Endothelial cell of hepatic sinusoid (primary cell): ENCODE data around the gene DFFA.

Experiments
- in situ Hi-C: cut with HindIII; loops from 2 replicates; pipeline ENCODE4 v1.10.0; 2017; ENCODE audit warnings: low sequenced_read_pairs

DFFA gene

DNA sequence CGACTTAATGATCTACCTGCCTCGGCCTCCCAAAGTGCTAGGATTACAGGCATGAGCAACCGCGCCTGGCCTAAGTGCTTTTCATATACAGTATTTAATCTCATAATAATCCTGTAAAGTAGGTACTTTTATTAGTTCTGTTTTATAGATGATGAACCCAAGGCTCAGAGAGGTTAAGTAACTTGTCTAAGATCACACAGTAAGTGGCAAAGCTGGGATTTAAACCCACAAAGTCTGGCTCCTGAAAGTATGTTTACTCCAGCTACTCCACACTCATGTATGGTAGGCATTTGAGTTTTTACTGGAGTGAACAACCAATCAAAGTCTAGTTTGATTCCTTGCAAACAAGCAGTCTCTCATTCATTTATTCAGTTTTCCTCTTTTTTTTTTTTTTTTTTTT, 2.3 kb downstream of the DFFA start:
- in situ Hi-C loops, result loop anchor here (10.0 kb wide), 1 partner anchor 65 kb away; no protein-coding TSS in a partner anchor

DNA sequence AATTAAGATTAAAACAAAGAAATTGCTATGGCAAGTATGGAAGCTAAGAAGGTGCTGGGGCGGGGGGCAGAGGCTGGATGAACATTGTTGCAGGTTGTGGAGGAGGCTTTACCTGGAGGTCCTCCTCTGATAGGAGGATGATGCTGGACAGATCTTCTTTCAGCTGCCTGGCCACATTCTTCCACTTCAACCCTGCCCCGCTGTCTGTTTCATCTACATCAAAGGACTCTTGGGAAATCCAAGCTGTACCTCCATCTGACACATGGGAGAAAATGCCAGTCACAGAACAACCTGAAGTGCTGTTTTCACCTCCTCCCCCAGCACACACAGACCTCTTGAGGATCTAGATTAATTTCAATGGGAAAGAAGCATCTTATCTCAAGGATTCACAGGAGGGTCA, 5.3 kb downstream of the DFFA start:
- in situ Hi-C loops, result no loop called here

DNA sequence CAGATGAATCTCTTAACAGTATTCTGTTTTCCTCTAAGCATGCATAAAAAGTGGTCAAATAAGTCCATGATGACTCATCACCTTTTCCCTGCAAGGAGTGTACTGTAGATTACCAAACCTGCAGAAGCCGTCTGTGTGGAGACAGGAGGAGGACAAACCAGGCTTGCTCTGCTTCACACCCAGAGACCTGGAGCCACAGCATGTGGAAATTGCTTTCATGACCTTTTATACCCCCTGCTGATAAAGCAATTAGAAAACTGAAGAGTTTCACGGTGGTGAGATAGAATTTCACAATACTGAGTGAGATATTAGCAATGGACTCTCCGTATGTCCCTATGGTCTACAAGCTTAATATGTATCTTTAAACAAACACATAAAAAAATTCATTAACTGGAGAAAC, 13.1 kb downstream of the DFFA start:
- in situ Hi-C loops, result loop anchor here (5.0 kb wide), 2 partner anchors 42 to 92 kb away; no protein-coding TSS in a partner anchor

DNA sequence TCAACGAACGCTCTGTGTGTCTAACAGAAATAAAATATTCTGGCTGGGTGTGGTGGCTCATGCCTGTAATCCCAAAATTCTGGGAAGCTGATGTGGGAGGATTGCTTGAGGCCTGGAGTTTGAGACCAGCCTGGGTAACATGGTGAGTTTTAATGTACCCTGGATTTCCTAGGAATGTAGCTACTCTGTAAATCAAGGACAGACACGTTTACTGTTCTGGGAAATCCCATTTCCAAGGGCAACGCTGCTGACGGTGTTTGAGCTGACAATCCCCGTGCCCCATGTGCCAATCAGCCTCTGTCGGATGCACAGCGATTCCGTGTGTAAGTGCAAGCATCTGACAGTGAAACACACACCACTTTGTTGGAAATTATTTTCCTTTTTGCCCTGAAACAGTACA, 14.5 kb downstream of the DFFA start:
- in situ Hi-C loops, result loop anchor here (5.0 kb wide), 2 partner anchors 41 to 91 kb away; no protein-coding TSS in a partner anchor

DNA sequence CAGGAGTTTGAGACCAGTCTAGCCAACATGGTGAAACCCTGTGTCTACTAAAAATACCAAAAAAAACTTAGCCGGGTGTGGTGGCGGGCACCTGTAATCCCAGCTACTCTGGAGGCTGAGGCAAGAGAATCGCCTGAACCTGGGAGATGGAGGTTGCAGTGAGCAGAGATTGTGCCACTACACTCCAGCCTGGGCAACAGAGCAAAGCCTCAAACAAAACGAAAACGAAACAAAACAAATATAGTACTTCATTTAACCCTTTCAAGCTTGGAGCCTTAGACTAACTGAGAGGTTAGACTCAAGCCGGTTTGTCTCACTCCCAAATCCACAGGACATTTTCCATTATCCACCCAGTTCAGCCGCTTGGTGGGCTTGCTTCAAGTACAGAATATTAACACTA, 14.9 kb downstream of the DFFA start:
- in situ Hi-C loops, result loop anchor here (5.0 kb wide), 2 partner anchors 40 to 90 kb away; no protein-coding TSS in a partner anchor

DNA sequence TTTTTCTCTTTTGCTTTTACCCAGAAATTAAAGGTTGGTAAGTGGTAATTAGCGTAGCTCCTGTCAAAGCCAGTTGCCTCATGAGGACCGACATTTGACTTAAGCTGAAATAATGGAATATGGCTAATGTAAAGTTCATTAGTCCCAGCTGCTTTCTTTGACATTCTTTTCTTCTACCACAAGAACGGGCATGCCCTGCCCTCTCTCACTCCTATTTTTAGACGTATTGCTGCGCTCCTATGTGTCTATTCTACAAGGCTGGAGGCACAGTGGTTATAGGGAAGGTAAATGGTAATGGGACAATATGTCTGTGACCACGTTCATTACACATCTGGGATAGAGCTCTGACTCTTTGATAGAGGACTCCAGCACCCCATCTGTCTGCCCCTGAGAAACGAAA, 15.7 kb downstream of the DFFA start:
- in situ Hi-C loops, result loop anchor here (5.0 kb wide), 2 partner anchors 39 to 89 kb away; no protein-coding TSS in a partner anchor

DNA sequence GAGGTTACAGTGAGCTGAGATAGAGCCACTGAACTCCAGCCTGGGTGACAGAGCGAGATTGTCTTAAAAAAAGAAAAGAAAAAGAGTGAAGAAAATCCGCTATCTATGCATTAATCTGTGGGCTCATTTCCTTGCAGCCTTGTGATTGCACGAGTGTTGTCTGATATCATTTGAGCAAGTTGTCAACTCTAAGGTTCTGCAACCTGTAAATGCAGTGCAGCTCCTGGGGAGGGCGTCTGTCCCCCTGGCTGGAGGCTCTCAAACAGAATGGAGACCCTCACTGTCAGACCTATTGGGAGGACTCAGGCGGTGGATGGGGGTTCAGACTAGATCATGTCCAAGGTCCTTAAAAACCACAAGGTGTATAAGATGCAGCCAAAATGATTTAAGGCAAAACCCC, 16.3 kb downstream of the DFFA start:
- in situ Hi-C loops, result loop anchor here (5.0 kb wide), 2 partner anchors 39 to 89 kb away; no protein-coding TSS in a partner anchor

DNA sequence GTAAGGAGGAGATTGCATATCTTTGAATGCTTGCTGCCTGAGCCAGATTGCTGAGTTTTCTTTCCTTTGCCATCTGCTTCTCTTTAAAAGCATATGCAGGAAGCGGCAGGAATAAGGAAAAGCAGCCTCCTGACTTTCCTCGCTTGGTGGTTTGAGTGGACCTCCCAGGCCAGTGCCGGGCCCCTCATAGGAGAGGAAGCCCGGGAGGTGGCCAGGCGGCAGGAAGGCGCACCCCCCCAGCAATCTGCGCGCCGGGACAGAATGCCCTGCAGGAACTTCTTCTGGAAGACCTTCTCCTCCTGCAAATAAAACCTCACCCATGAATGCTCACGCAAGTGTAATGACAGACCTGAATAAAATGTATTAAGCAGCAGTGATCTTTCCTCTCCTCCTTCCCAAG, 21.0 kb downstream of the DFFA start:
- in situ Hi-C loops, result no loop called here

DNA sequence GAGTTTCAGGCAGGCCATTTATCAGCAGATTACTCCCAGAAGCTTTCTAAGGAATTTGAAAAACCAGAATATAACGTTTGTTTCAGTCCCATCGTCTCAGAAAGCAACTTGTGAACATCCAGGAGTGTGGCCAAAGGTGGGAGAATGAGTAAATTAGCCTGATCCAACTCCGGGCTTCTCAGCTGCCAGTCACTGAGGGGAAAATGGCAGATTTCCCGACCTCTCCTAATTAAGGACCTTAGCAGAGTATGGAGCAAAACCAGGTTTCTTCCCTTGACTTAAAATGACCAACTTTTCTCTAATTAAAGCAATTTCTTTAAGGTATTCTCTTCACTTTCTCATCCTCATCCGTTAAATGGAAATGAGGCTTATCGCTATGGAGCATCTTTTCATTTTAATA, 21.5 kb downstream of the DFFA start:
- in situ Hi-C loops, result no loop called here

DNA sequence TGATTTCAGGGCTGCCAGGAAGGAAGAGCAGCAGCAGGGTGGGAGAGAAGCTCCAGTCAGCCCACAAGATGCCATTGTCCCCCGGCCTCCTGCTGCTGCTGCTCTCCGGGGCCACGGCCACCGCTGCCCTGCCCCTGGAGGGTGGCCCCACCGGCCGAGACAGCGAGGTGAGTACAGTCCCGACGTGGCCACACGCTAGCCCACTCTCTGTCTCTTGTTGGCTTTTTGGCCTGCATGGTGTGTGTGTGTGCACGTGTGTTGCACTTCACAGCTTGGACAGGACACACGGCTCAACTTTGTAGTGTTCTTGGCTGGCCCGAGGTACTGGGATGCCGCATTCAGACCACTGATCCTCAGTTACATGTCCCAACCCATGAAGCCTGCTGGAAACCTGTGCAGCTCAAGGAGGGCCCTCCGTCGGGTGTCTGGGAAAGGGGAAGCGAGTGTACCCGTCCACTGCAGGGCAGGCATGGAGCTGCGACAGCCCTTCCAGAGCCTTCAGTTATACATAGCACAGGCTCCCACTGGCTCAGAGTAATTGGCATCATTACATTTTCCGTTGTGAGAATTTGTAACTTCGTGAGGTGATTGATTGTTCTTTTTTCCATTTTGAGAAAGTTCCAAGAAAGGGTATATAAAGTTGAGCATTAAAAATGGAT, 22.0 kb downstream of the DFFA start:
- in situ Hi-C loops, result no loop called here

DNA sequence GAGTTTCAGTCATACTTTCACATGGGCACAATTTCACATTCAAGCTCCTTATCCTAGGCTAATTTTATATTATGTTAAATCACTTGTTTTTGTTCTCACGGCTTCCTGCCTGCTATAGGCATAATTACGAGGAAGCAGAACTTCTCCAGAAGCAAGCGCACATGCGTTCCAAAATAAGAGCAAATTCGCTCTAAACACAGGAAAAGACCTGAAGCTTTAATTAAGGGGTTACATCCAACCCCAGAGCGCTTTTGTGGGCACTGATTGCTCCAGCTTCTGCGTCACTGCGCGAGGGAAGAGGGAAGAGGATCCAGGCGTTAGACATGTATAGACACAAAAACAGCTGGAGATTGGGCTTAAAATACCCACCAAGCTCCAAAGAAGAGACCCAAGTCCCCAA, 22.6 kb downstream of the DFFA start, which contains the start of gene CORT:
Gene CORT, plus strand, starts transcription at position 281 of the 400 bp plus-strand sequence. CDS start 193 bp downstream, outside the sequence.
- in situ Hi-C loops, result no loop called here

DNA sequence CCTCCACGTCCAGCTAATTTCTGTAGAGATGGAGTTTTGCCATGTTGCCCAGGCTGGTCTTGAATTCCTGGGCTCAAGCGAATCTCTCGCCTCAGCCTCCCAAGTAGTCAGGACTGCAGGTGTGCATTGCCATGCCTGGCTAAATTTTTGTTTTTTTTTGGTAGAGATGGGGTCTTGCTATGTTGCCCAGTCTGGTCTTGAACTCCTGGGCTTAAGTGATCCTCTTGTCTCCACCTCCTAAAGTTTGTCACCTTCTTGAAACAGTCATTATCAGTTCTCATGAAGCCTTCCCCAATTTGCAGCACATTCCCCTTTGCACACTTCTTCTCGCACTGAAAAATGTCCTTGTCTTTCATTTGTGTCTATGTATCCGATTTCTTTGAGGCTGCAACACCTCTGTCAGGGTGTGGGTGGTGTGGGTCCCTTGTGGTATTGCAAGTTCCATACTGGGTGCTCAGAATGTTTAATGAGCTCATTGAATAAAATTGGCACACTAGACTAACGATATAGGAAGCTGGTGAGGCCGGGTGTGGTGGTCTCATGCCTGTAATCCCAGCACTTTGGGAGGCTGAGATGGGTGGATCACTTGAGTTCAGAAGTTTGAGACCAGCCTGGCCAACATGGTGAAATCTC, 25.4 kb downstream of the DFFA start:
- in situ Hi-C loops, result no loop called here

DNA sequence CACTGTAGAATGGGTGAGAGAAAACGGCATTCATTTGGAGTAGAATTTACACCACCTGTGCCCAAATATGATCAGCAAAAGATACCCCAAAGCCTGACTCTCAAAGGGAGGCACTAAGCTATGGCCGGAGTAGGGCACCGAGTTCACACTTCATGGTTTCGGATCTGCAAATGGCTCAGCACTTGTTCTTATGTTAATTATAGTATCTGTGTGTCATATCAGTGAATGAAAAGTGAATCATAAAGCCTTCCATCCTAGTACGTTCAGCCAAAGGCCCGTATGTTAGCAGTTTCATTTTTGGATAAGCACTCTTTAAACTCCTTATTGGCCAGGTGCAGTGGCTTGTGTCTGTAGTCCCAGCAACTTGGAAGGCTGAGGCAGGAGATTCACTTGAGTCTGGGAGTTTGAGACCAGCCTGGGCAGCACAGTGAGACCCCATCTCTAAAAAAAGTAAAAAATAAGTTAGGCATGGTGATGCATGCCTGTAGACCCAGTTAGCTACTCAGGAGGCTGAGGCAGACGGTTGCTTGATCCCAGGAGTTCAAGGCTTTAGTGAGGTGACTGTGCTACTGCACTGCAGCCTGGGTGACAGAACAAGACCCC, 27.4 kb downstream of the DFFA start:
- in situ Hi-C loops, result no loop called here

DNA sequence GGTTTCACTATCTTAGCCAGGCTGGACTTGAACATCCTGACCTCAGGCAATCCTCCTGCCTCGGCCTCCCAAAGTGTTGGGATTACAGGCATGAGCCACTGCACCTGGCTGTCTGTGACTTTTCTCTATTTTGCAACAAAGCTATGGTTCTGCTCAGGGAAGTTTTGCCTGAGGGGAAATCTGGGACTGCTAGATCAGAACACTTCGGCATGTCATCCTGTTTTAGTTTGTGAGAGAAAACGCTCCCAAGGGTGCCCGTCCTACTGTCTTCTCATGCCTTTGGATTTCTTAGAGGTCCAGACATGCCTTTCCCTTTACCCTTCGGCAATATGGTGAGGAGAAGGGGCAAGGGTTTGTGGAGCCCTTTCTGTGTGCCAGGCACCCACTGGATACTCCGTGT, 28.1 kb downstream of the DFFA start:
- in situ Hi-C loops, result no loop called here

DNA sequence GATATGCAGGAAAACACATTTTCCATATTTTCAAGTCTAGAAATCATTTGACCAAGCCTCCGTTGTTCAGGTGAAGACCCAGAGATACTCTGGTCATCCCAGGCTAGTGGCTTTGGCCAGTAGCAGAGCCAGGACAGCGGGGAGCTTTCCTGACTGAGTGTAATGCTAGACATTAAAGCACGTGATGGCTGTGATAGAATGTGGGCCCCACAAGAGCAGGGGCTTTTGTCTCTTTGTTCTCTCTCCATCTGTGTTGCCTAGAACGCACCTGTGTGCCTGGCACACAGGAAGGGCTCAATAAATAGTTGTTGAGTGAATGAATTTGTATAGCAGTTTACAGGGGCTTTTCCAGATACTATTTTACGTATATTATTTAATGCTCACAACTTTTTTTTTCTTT, 31.5 kb downstream of the DFFA start:
- in situ Hi-C loops, result no loop called here

DNA sequence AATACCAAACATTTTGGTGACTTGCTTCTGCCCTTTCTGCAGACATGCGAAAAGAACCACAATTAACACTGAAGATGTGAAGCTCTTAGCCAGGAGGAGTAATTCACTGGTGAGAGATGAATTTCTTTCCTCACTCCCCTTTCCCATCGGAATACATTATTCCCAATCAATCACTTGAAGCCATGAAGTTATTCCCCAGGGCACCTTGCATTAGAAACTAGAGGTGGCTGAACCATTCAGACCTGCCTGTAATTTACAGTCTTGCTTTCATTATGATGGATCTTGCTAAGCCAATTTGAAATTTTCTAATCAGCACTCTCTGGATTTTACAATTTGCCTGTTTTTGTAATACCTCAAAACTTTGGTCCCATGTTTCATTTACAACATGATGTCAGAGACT, 32.0 kb downstream of the DFFA start:
- in situ Hi-C loops, result no loop called here

DNA sequence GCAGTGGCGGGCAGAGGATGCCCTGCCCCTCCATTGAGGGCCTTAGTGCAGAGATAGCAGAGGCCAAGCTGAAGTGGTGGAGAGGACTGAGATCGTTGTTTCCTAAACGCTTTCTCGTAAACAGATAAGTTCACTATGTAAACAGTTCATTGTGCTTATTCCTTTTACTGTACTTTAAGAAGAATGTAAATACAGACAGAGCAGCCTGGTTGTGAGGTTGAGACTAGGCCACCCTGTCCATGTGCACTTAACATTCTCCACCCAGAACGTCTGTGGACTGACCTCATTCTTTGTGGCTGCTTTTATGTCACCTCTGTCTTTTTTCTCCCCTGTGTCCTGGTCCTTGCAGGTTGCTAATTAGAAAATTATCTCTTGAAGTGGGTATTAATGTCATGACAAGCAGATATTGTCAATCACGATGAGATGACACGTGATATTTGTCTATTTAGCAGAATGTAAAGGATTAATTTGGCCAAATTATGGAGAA, 33.6 kb downstream of the DFFA start:
- in situ Hi-C loops, result no loop called here

DNA sequence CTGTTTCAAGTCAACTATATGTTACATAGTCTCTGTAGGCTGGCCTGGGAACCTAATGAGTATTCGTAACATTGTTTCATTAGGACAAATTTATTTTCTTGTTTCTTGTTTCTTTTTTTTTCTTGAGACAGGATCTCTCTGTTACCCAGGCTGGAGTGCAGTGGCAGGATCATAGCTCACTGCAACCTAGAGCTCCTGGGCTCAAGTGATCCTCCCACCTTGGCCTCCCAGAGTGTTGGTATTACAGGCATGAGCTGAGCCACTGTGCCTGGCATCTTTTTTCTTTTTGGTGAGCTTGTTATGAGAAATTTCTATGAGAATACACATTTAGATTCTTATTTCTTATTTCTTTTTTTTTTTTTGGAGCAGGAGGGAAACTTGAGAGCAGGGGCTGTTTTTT, 35.3 kb downstream of the DFFA start:
- in situ Hi-C loops, result no loop called here

DNA sequence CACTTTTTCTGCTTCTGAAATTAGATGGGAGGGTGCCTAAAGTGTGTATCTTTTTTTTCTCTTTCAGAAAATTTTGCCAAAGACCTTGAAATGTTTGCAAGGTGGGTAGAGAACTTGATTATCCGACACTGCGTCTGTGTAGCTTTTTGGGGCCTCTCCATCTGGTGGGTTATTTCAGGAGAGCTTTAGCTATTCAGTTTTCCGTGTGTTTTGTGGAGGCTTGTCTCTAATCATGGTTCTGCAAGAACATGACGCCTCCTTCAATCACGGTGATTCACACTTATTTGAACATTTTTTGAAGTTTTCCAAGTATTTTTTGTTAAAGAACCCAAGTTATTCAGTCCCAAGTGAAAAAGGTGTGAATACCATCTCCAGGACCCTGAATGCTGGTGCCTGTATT, 37.7 kb downstream of the DFFA start:
- in situ Hi-C loops, result no loop called here

DNA sequence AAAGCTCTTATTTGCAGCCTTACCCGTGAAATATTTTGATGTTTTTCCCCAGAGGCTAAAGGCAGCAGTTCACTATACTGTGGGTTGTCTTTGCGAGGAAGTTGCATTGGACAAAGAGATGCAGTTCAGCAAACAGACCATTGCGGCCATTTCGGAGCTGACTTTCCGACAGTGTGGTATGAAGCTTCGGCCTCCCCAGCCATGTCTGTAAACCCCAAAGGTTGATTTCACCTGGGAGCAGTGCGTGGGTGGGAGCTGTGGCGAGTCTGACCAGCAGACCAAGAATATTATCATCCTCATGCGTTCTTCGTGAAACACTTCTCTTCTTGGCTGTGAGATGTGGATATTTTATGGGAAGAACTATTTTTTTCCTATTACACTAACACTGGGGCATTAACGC, 38.5 kb downstream of the DFFA start:
- in situ Hi-C loops, result no loop called here

DNA sequence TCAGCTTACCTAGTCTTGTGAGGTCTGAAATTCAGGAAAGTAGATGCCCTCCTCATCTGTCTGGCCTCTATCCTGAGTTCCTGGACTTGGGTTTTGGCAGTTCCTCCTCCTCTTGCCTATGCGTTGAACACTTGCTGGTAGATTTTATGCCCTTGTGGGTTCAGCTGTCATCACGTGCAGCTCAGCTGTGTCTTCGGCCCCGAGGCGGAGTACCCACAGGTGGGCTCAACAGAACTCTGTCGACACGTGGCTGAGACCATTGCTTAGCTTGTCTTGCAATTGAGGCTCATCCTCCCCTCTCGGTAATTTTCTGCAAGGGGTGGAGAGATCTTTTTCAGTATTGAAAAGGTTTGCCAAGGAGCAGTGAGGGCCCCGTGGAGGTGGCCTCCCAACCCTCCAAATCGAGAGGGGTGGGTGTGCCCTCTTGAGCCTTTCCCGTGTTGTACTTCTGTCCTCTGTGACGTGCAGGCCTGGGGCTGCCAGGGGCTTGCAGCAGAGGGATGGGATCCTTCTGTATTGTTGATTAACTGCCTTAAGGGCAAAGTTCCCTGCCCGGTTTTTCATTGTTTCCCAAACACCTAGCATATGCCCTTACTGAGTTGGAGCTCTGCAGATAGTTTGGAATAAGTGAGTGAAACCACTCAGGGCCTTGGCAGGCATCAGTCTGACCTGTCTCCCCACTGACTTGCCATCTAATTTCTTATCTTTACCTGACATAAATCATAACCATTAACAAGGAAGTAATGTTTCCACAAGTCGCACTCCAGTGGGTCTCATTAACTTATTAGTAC, 39.2 kb downstream of the DFFA start:
- in situ Hi-C loops, result no loop called here
